NCI-H226 (cell line): ENCODE measurements around the gene RAPGEF2.
A peak's percentile ranks its signal among the peaks of the same experiment; 100 is the strongest.
"Not testable (repeated sequence)": the region's sequence is repeated elsewhere in the genome, so short reads cannot be mapped to it uniquely, and the experiment has no call there.

Experiments
- DNase-seq: peaks from one replicate; pipeline ENCODE4 v3.0.0-alpha.2; 2015

RAPGEF2 gene

GRCh38 chr4:159169404-159170302 is 66.8 kb downstream of the RAPGEF2 start:
- no peak for DNase-seq

DNA sequence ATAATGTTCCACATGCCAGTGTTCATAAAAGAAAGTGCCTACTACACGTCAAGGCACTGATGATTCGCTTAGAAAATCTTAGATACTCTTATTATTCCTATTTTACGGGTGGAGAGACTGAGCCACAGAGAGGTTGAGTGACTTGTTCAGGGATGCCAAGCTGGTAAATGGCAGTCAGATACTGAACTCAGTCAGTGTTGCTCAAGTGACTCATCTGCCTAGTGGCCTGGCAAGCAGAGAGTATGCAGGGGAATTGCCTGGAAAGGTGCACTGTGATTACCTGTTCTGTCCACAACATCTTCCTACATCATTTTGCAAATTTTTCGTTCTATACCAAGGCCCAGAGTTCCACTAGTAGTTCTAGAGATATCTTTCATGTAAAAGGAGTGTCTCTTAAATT is 68.4 kb downstream of the RAPGEF2 start:
- peak; percentile 16 for DNase-seq

GRCh38 chr4:159173886-159174285 is 71.0 kb downstream of the RAPGEF2 start:
- DNase-seq: no peak

- no peak for DNase-seq
Measured at GRCh38 chr4:159174645-159175084, 71.8 kb downstream of the RAPGEF2 start.

GRCh38 chr4:159175085-159175988 is 72.5 kb downstream of the RAPGEF2 start:
- peak; percentile 73 for DNase-seq

GRCh38 chr4:159175989-159176375 is 73.1 kb downstream of the RAPGEF2 start:
- no peak for DNase-seq

GRCh38 chr4:159177265-159178150 is 74.6 kb downstream of the RAPGEF2 start:
- DNase-seq: no peak

- no peak for DNase-seq
Measured at GRCh38 chr4:159178151-159178546, 75.3 kb downstream of the RAPGEF2 start.

- DNase-seq: no peak
Measured at GRCh38 chr4:159178979-159179969, 76.4 kb downstream of the RAPGEF2 start.

DNA sequence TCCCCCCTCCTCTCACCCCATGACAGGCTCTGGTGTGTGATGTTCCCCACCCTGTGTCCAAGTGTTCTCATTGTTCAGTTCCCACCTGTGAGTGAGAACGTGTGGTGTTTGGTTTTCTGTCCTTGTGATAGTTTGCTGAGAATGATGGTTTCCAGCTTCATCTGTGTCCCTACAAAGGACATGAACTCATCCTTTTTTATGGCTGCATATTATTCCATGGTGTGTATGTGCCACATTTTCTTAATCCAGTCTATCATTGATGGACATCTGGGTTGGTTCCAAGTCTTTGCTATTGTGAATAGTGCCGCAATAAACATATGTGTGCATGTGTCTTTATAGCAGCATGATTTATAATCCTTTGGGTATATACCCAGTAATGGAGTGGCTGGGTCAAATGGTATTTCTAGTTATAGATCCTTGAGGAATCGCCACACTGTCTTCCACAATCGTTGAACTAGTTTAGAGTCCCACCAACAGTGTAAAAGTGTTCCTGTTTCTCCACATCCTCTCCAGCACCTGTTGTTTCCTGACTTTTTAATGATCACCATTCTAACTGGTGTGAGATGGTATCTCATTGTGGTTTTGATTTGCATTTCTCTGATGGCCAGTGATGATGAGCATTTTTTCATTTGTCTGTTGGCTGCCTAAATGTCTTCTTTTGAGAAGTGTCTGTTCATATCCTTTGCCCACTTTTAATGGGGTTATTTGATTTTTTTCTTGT is 81.2 kb downstream of the RAPGEF2 start:
- DNase-seq: not testable (repeated sequence)

DNA sequence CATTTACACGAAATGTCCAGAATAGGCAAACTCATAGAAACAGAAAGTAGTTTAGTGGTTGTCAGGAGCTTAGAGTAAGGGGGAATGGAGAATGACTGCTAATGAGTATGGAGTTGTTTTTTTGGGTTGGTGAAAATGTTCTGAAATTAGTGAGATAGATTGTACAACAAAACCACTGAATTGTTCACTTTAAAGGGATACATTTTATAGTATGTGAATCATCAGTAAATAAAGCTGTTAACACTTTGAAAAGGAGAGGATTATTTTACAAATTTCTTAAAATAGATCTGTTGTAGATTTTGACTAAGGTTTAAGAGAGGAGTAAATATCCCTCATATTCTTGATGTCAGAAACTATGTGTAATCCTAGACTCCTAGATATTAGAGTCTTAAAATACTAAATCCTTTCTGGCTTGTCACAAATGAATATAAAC is 82.7 kb downstream of the RAPGEF2 start:
- no peak for DNase-seq

- DNase-seq: no peak
Measured at GRCh38 chr4:159188646-159189045, 85.8 kb downstream of the RAPGEF2 start.

GRCh38 chr4:159190651-159191050 is 87.8 kb downstream of the RAPGEF2 start:
- DNase-seq: no peak

GRCh38 chr4:159191989-159192388 is 89.1 kb downstream of the RAPGEF2 start:
- DNase-seq: peak; percentile 61

GRCh38 chr4:159193046-159193620 is 90.3 kb downstream of the RAPGEF2 start:
- DNase-seq: no peak

- no peak for DNase-seq
Measured at GRCh38 chr4:159195361-159195769, 92.5 kb downstream of the RAPGEF2 start.

DNA sequence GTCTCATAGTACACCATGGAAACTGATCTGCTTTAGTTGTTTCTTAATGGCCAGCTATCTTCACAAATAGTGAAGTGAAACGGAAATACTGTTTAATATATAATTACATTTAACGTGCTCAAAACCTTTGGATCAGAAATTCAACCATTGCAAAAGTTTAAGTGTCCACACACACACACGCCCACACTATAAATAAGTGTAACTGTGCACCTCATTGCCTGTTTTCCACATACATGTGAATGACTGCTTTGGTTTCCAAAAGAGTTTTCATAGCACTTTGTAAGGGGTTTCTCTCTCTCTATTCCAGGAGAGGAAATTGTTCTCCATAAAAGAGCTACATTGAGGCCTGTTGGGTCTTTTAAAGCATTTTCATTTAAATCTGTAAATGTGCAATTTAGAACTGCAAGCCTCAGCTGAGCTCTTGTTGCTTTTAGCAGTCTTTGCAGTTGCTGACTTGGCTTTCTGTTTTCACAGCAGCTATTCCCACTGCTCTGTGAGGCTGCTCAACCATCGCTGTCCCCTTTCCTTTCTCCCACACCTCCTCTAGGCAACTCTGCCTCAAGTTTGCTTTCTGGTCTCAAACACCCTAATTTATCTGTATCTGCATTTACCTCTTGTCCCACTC is 94.5 kb downstream of the RAPGEF2 start:
- DNase-seq: no peak

- no peak for DNase-seq
Measured at GRCh38 chr4:159197885-159198269, 95.0 kb downstream of the RAPGEF2 start.

DNA sequence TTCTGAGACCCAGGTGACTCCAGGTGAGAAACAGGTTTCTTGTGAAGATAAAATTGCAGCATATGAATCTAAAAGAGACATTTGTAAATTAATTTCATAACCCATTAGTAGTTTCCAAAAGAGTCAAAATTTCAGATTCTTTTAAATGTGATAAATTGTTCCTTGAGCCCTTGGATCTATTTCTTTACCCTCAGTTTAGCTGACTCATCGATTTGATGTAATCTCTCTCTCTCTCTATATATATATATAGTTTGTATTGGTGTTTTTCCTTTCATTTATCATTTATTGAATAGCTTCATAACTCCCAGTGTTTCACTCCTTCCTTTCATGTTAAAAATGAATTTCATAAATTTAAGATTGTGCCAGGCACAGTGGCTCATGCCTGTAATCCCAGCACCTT is 96.9 kb downstream of the RAPGEF2 start:
- DNase-seq: no peak

GRCh38 chr4:159201168-159201567 is 98.3 kb downstream of the RAPGEF2 start:
- no peak for DNase-seq
